Measurements from ENCODE around the gene FKBP15. TPM values are rescaled to one million over a fixed set of nuclear protein-coding genes. Genes with fewer than 3 reads are reported as not detected.
"Not testable (repeated sequence)": the region's sequence is repeated elsewhere in the genome, so short reads cannot be mapped to it uniquely, and the experiment has no call there.

Gene FKBP15
- total RNA-seq, 1 experiment from 2014 or later: 32.2 TPM

DNA sequence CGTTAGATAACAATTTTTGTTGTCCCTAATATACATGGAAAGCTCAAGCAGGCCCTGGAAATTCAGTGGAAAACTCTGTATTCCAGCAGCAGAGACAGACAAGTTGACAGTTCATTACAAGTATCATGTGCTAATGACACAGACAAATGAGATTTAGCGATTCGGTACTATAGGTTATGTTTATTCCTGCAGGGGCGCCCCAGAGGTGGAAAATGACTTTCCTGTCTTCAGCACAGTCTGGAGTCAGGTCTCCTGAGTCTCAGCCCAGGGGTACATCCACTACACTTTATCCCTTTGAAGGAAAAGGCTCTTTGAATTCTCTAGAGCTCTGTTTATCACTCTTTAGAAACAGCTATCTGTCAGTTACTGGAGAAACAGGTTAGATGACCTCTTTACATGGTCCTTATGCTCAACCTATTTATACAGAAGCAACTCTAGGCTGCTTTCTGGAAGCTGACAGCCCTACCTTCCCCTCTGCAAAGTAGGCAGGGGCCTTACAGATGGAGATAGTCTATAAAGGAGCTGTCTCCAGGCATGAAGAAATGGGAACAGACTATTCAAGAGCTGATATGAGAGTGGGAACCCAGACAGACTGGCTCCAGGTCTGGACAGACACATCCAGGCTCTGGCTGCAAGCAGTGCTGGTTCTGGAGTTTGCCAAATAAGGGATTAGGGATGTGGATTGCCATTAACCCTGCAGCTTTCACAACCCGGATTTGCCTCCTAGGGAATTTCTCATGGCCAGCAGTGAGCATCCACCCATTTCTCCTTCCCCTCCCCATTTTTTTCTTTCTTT, 77.4 kb downstream of the FKBP15 start:
- Mint-ChIP-seq H3K9me3 (ENCODE audit: unreplicated experiment) (no peaks in the 10 kb centered on the region), H3K27me3 (ENCODE audit: insufficient read depth, unreplicated experiment) (peaks cover 41% of the 10 kb centered on the region), H3K4me3 (ENCODE audit: unreplicated experiment) (no peak overlapping the region), H3K4me1 (ENCODE audit: insufficient read depth, unreplicated experiment) (no peaks in the 10 kb centered on the region), H3K27ac (ENCODE audit: low read depth, unreplicated experiment) (no peak overlapping the region), H3K36me3 (ENCODE audit: insufficient read depth, unreplicated experiment) (no peaks in the 10 kb centered on the region)
- intact Hi-C loops (cut with micrococcal nuclease): no loop called here
- no peak for DNase-seq (ENCODE audit: unreplicated experiment)
- no TSS peak for BruUV-seq (replicated peaks)
- ChIA-PET POLR2A (interaction anchor here (0.6 to 1.6 kb wide), 2 partner anchors 8 to 78 kb away, joined by 4 to 5 read pairs; partner anchors contain the start of genes FKBP15 and SLC31A1), CTCF (interaction anchor here (0.5 to 3.5 kb wide), 4 partner anchors 8 to 31 kb away, joined by 3 to 11 read pairs (median 3); no protein-coding TSS in a partner anchor)
- TF ChIP-seq, protein P1, sequence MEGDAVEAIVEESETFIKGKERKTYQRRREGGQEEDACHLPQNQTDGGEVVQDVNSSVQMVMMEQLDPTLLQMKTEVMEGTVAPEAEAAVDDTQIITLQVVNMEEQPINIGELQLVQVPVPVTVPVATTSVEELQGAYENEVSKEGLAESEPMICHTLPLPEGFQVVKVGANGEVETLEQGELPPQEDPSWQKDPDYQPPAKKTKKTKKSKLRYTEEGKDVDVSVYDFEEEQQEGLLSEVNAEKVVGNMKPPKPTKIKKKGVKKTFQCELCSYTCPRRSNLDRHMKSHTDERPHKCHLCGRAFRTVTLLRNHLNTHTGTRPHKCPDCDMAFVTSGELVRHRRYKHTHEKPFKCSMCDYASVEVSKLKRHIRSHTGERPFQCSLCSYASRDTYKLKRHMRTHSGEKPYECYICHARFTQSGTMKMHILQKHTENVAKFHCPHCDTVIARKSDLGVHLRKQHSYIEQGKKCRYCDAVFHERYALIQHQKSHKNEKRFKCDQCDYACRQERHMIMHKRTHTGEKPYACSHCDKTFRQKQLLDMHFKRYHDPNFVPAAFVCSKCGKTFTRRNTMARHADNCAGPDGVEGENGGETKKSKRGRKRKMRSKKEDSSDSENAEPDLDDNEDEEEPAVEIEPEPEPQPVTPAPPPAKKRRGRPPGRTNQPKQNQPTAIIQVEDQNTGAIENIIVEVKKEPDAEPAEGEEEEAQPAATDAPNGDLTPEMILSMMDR (IDR thresholded peaks at IDR 0.05; ENCODE audit: unreplicated experiment): no peak

DNA sequence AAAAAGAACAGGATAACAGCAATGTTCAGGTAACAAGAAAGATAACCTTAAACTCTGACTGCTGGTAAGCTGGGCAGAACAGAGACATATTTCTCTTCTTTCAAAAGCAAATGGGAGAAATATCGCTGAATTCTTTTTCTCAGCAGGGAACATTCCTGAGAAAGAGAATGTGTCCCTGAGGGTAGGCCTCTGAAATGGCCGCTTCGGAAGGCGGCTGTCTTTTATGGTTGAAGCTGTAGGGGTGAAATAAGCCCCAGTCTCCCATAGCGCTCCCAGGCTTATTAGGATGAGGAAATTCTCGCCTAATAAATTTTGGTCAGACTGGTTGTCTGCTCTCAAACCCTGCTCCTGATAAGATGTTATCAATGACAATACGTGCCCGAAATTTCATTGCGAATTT, 80.2 kb downstream of the FKBP15 start:
- H3K27ac Mint-ChIP-seq (ENCODE audit: low read depth, unreplicated experiment); H3K9me3 Mint-ChIP-seq (ENCODE audit: unreplicated experiment); BruUV-seq (replicated peaks); H3K4me3 Mint-ChIP-seq (ENCODE audit: unreplicated experiment); POLR2A ChIA-PET; H3K4me1 Mint-ChIP-seq (ENCODE audit: insufficient read depth, unreplicated experiment); H3K36me3 Mint-ChIP-seq (ENCODE audit: insufficient read depth, unreplicated experiment); DNase-seq (ENCODE audit: unreplicated experiment); intact Hi-C loops (cut with micrococcal nuclease): not testable (repeated sequence)
- CTCF ChIA-PET: interaction anchor here (0.6 to 1.5 kb wide), 2 partner anchors 29 to 169 kb away, joined by 3 read pairs; no protein-coding TSS in a partner anchor
- H3K27me3 Mint-ChIP-seq (ENCODE audit: insufficient read depth, unreplicated experiment): peaks cover 30% of the 10 kb centered on the region

DNA sequence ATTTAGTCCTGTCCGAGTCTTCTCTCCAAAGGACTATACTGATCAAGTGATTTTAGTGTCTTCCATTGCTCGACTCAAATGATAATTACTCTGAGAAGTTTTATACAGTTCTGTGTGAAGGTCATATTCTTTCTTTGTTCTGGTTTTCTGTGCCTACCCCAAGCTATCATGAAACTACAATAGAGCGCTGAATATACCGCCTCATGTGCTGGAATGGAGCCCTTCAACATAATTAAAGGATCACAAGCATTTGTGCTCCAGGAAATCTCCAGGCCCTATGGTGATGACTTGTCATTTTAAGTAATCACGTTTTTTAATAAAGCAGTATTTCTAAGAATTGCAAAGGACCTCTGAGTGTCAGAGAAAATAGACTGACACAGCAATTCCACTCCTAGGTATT, 81.1 kb downstream of the FKBP15 start:
- ChIA-PET POLR2A (no interaction called here), CTCF (interaction anchor here (0.6 to 1.5 kb wide), 2 partner anchors 28 to 318 kb away, joined by 3 to 6 read pairs; no protein-coding TSS in a partner anchor)
- no peak for DNase-seq (ENCODE audit: unreplicated experiment)
- Mint-ChIP-seq H3K4me3 (ENCODE audit: unreplicated experiment) (no peak overlapping the region), H3K36me3 (ENCODE audit: insufficient read depth, unreplicated experiment) (no peaks in the 10 kb centered on the region), H3K27ac (ENCODE audit: low read depth, unreplicated experiment) (no peak overlapping the region), H3K27me3 (ENCODE audit: insufficient read depth, unreplicated experiment) (peaks cover 21% of the 10 kb centered on the region), H3K9me3 (ENCODE audit: unreplicated experiment) (no peaks in the 10 kb centered on the region), H3K4me1 (ENCODE audit: insufficient read depth, unreplicated experiment) (no peaks in the 10 kb centered on the region)
- intact Hi-C loops (cut with micrococcal nuclease): no loop called here
- TF ChIP-seq, protein P1 (IDR thresholded peaks at IDR 0.05; ENCODE audit: unreplicated experiment): no peak
- BruUV-seq (replicated peaks): no TSS peak

DNA sequence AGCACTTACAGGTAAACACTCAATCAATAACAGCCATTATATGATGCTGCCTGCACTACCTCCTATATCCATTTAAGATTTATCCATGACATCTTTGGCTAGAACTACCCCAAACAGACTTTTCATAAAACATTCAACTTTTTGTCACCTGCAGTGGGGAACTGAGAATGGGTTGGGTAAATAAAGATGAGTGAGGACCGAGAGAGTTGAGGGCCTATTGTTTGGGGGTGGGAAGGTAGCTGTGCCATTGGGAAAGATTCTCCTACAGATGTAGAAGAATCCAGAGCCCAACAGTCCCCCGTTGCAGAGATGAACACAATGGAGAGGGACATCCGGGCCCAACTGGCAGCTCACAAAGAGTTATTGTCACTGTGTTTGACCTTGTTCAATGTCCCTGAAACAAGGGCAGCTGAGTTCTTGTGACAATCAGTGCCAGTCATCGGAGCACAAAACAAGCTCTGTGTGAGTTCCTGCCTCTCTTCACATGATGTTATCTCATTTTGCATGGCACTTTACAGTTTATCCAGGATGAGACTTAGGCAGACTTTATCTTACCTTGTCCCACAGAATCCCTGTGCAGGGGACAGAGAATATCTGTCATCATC, 81.8 kb downstream of the FKBP15 start:
- Mint-ChIP-seq H3K4me3 (ENCODE audit: unreplicated experiment) (no peak overlapping the region), H3K9me3 (ENCODE audit: unreplicated experiment) (no peaks in the 10 kb centered on the region), H3K27ac (ENCODE audit: low read depth, unreplicated experiment) (no peak overlapping the region), H3K27me3 (ENCODE audit: insufficient read depth, unreplicated experiment) (peaks cover 21% of the 10 kb centered on the region), H3K4me1 (ENCODE audit: insufficient read depth, unreplicated experiment) (no peaks in the 10 kb centered on the region), H3K36me3 (ENCODE audit: insufficient read depth, unreplicated experiment) (no peaks in the 10 kb centered on the region)
- no TSS peak for BruUV-seq (replicated peaks)
- TF ChIP-seq, protein P1 (IDR thresholded peaks at IDR 0.05; ENCODE audit: unreplicated experiment): no peak
- intact Hi-C loops (cut with micrococcal nuclease): no loop called here
- POLR2A ChIA-PET: no interaction called here
- no peak for DNase-seq (ENCODE audit: unreplicated experiment)
- CTCF ChIA-PET: interaction anchor here (0.6 kb wide), 2 partner anchors 57 to 317 kb away, joined by 3 to 6 read pairs; no protein-coding TSS in a partner anchor
